SK-N-MC (cell line): Measurements from ENCODE around the gene SMAD4.

Experiments used
- EZH2 ChIP-seq: fragments of 200-600 bp; sonication (generic); IDR thresholded peaks from one replicate; pipeline ENCODE4 v1.6.1; 2017; ENCODE audit warnings: antibody characterized with exemption
- FOXP2 ChIP-seq: optimal IDR thresholded peaks from 2 replicates; pipeline ENCODE3; 2011; ENCODE audit warnings: mild to moderate bottlenecking, moderate library complexity; ENCODE audit not compliant: insufficient read depth; ENCODE audit errors: extremely low read length, control extremely low read depth
- POLR2AphosphoS5 ChIP-seq: IDR thresholded peaks from 2 replicates; pipeline ENCODE4 v1.6.1; 2012; ENCODE audit warnings: mild to moderate bottlenecking, low read depth, low read length, borderline replicate concordance

DNA sequence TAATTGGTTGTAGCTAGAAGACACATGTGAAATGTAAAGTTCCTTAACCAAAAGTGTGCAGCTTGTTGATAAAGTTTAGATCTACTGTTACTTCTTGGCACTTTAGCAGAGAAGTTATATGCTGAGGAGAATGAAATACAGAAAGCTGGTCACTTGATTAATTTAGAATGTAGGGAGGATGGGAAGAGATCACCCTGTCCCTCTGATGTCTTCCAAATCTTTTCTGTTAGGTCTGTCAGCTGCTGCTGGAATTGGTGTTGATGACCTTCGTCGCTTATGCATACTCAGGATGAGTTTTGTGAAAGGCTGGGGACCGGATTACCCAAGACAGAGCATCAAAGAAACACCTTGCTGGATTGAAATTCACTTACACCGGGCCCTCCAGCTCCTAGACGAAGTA, 48.0 kb downstream of the SMAD4 start:
- TF ChIP-seq POLR2AphosphoS5 (no peak), EZH2 (no peak), FOXP2 (no peak)
